ENCODE measurements around the gene JMJD8.
"Not testable (repeated sequence)": the region's sequence is repeated elsewhere in the genome, so short reads cannot be mapped to it uniquely, and the experiment has no call there.

The JMJD8 gene

DNA sequence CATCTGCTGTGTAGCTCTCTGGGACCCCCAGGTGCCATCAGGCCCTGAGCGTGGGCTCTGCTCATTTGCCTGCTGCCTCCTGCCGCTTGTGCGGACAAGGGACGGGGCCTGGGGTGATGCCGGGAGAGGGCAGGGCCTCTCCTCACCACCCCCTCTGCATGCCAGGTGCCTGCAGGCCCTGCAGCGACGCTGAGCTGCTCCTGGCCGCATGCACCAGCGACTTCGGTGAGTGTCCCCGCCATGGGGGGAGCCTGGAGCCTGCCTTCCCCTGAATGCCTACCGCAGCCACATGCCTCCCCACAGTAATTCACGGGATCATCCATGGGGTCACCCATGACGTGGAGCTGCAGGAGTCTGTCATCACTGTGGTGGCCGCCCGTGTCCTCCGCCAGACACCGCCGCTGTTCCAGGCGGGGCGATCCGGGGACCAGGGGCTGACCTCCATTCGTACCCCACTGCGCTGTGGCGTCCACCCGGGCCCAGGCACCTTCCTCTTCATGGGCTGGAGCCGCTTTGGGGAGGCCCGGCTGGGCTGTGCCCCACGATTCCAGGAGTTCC, 32.7 kb upstream of the JMJD8 start:
- Mint-ChIP-seq H3K27ac (no peak overlapping the region), H3K36me3 (peaks cover 15% of the 10 kb centered on the region), H3K4me1 (peaks cover 29% of the 10 kb centered on the region), H3K4me3 (peak overlapping the region; percentile 61), H3K9me3 (no peaks in the 10 kb centered on the region)
- DNase-seq (ENCODE audit: low spot score in 2 of 2) (no peak), ATAC-seq (no peak)

DNA sequence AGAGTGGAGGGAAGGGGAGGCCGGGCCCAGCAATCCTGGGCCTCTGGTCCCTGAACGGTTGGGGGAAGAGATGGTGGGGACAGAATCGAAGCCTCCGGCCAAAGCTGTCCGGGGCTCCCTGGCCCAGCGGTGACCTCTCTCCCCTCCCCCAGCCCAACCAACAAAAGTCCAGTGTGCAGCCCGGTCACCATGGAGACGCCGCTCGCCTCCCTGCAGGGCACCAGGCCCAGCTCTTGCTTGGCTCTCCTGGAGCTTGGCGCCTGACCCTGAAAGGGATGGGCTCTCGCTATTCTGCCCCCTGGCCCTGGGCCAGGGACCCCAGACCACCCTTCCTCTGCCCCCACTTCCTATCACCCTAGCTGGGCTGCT, 32.0 kb upstream of the JMJD8 start:
- ATAC-seq: no peak
- no peak overlapping the region for H3K27ac Mint-ChIP-seq
- peaks cover 27% of the 10 kb centered on the region for H3K4me1 Mint-ChIP-seq
- peaks cover 15% of the 10 kb centered on the region for H3K36me3 Mint-ChIP-seq
- H3K9me3 Mint-ChIP-seq: no peaks in the 10 kb centered on the region
- no peak for DNase-seq (ENCODE audit: low spot score in 2 of 2)
- peak overlapping the region; percentile 61 for H3K4me3 Mint-ChIP-seq

DNA sequence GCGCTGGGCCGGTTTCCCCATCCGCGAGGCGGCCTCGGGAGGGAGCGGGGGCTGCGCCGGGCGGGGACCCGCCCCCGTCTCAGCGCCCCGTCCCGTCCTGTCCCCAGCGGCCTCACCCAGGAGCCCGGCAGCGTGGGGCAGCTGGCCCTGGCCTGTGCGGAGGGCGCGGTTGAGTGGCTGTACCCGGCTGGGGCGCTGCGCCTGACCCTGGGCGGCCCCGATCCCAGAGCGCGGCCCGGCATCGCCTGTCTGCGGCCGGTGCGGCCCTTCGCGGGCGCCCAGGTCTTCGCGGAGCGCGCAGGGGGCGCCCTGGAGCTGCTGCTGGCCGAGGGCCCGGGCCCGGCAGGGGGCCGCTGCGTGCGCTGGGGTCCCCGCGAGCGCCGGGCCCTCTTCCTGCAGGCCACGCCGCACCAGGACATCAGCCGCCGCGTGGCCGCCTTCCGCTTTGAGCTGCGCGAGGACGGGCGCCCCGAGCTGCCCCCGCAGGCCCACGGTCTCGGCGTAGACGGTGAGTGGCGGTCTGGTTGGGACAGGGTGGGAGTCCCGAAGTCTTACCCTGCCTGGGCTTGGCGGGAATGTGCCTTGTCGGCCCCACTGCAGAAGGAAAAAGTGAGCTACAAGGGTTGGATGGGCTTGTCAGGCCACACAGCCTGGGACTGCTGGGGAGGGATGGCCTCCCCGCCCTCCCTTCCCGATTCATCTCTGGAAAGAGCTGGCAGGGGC, 31.5 kb upstream of the JMJD8 start:
- DNase-seq (ENCODE audit: low spot score in 2 of 2): peak in 1 of 2 donors; percentile 79
- H3K9me3 Mint-ChIP-seq: no peaks in the 10 kb centered on the region
- ATAC-seq: peak; percentile 24
- H3K4me1 Mint-ChIP-seq: peaks cover 27% of the 10 kb centered on the region
- peak overlapping the region; percentile 61 for H3K4me3 Mint-ChIP-seq
- H3K36me3 Mint-ChIP-seq: peaks cover 15% of the 10 kb centered on the region
- no peak overlapping the region for H3K27ac Mint-ChIP-seq

DNA sequence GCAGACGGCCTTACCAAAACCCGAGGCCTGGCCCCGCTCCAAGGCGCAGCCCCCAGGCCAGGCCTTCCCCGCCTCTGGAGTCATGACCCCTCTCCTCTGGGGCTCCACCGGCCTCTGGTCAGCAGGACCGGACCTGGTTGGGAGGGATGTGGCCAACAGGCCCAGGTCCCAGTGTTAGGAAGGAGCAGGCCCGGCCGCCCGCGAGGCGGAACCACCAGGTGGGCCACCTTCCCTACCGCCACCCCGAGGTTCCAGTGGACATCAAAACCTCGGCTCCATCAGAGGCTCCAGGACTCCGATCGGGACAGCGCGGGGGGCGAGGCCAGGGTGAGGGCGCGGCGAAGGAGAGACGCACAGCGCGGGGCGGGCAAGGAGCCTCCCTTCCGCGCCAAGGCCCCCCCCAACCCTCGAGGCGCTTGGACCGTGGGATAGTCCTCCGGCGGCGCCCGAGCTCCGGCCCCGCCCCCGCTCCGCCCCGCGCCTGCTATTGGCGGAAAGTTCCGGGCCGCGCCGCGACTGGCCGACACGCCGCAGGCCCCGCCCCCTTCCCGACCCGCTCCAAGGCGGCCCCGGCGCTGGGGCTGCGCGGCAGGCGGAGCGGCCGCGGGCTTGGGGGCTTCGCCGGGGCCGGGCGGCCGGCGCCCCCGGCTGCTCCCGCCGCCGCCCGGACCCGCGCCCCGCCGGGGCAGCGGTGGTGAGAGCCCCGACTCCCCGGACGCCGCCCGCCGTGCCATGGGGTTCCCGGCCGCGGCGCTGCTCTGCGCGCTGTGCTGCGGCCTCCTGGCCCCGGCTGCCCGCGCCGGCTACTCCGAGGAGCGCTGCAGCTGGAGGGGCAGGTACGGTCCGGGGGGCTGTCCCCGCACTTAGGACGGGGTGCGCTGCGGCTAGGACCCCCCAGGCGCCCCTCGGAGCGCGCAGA, 30.7 kb upstream of the JMJD8 start, which contains the start of gene METRN:
Gene METRN, plus strand, starts transcription at position 561 of the 919 bp plus-strand sequence. Its CDS starts 172 bp downstream, at position 733.
- peak; percentile 90 to 94 for DNase-seq (ENCODE audit: low spot score in 2 of 2)
- H3K4me3 Mint-ChIP-seq: peak within 1 kb of the TSS; percentile 61
- peaks cover 7% of the 10 kb centered on the region for H3K36me3 Mint-ChIP-seq
- H3K27ac Mint-ChIP-seq: no peak within 1 kb of the TSS
- ATAC-seq: peak; percentile 86
- peaks cover 20% of the 10 kb centered on the region for H3K4me1 Mint-ChIP-seq
- H3K9me3 Mint-ChIP-seq: no peaks in the 10 kb centered on the region

DNA sequence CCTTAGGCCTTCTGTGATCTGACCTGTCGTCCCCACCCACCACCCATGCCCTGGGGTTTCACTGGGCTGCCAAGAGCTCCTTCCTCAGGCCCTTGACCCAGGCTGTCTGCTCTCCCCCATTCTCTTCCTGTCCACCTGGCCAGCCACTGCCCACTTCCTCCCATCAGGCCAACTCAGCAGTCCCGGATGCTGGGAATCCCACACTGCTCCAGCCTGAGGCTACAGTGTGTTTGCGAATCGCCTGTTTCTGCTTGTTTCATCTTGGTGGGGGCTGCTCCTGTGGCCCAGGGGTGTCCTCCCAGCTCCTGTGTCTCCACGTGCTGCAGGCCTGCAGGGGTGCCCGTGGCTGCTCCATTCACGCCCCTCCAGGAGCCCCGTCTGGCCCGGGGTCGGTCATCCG, 29.9 kb upstream of the JMJD8 start:
- peaks cover 13% of the 10 kb centered on the region for H3K4me1 Mint-ChIP-seq
- peak overlapping the region; percentile 22 for H3K4me3 Mint-ChIP-seq
- peaks cover 5% of the 10 kb centered on the region for H3K36me3 Mint-ChIP-seq
- no peaks in the 10 kb centered on the region for H3K9me3 Mint-ChIP-seq
- no peak for DNase-seq (ENCODE audit: low spot score in 2 of 2)
- H3K27ac Mint-ChIP-seq: no peak overlapping the region
- ATAC-seq: no peak

DNA sequence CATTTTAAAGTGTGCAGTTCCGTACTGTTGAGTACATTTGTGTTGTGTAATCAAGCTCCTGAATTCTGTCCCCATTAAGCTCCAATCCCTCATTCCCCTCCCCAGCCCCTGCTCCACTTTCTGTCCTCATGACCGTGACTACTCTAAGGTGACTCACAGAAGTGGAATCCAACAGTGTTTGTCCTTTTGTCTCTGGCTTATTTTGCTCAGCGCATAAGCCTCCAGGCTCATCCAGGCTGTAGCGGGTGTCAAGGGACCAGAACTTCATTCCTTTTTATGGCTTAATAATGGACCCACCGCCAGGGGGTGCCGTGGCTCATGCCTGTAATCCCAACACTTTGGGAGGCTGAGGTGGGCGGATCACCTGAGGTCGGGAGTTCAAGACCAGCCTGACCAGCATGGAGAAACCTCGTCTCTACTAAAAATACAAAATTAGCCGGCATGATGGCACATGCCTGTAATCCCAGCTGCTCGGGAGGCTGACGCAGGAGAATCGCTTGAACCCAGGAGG, 28.7 kb upstream of the JMJD8 start:
- not testable (repeated sequence) for H3K4me3 Mint-ChIP-seq, H3K9me3 Mint-ChIP-seq, H3K27ac Mint-ChIP-seq, ATAC-seq, H3K36me3 Mint-ChIP-seq
- H3K4me1 Mint-ChIP-seq: peaks cover 11% of the 10 kb centered on the region
- DNase-seq (ENCODE audit: low spot score in 2 of 2): peak; percentile 43 to 79

DNA sequence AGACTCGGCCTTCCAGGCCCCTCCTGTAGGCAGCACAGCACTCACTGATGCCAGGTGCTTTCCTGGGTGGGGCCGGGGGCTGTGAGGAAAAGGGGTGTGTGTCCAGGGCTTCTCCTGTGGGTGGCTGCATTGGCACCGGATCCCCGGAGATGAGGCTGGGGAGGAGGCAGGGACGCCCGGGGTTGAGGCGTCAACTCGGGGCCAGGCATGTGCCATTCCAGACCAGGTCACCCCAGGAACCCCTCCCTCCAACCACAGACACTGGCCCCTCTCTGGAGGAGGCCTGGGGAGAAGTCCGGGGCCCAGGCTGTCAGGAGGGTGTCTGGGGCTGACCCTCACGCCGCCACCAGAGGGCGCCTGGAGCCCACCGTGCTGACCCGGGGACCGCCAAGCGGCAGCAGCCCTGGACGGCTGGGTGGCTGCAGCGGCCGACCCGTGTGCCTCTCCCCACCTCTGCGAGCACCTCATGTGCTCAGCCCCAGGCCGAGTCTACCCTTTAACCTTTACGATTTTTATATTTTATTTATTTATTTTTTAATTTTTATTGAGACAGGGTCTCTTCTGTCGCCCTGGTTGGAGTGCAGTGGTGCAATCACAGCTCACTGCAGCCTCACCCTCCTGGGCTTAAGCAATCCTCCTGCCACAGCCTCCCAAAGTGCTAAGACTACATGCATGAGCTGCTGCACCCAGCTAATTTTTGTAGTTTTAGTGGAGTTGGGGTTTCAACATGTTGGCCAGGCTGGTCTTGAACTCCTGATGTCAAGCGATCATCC, 27.6 kb upstream of the JMJD8 start:
- Mint-ChIP-seq H3K4me1 (peaks cover 11% of the 10 kb centered on the region), H3K27ac (no peak overlapping the region), H3K9me3 (no peaks in the 10 kb centered on the region), H3K36me3 (peaks cover 4% of the 10 kb centered on the region), H3K4me3 (no peak overlapping the region)
- DNase-seq (ENCODE audit: low spot score in 2 of 2): peak; percentile 89 to 91
- peak; percentile 70 for ATAC-seq

DNA sequence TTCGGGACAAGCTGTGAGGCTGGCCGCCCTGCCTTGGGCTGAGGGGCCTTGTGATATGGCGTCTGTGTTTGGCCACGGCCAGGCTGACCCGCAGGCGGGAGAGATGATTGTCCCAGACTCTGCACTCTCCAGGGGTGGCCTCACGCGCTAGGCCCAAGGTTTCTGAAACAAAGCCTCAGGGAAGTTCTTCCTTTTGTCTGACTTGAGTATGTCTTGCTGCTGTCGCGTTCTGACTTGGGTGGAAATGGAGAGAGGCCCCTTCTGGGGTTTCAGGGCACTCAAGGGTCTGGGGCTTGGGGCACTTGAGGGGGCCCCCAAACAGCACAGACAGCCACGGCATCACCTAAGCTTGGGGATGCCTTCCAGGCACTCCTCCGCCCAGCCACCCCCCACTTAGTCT, 26.9 kb upstream of the JMJD8 start:
- Mint-ChIP-seq H3K4me1 (peaks cover 6% of the 10 kb centered on the region), H3K4me3 (no peak overlapping the region), H3K36me3 (no peaks in the 10 kb centered on the region), H3K9me3 (no peaks in the 10 kb centered on the region), H3K27ac (no peak overlapping the region)
- no peak for DNase-seq (ENCODE audit: low spot score in 2 of 2)
- no peak for ATAC-seq

DNA sequence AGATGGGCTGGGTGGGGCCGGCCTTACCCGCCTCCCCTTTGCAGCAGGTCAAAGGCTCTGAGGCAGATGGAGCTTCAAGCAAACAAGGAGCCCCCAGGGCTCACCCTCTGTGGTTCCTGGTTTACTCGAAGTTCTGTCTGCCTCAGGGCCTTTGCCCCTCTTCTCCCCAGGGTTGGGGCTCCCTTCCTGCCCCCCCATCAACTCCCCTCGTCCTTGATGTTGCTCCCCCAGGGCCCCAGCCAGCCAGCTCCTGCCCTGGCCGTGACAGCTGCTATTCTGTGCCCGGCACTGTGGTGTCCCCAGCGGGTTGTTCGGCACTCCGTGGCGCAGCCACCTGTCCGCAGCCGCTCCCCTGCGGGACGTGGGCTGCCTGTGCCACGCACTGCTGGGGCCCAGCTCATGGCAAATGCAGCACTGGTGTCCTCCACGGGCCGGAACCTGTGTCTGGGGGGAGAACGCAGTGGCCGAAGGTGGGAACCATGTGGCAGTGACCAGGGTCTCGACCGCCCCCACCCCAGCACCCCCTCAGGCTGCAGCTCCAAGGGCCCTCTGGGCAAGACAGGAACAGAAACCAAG, 26.5 kb upstream of the JMJD8 start:
- H3K9me3 Mint-ChIP-seq: no peaks in the 10 kb centered on the region
- H3K4me1 Mint-ChIP-seq: peaks cover 5% of the 10 kb centered on the region
- no peak overlapping the region for H3K27ac Mint-ChIP-seq
- H3K36me3 Mint-ChIP-seq: no peaks in the 10 kb centered on the region
- no peak overlapping the region for H3K4me3 Mint-ChIP-seq
- ATAC-seq: no peak
- no peak for DNase-seq (ENCODE audit: low spot score in 2 of 2)

DNA sequence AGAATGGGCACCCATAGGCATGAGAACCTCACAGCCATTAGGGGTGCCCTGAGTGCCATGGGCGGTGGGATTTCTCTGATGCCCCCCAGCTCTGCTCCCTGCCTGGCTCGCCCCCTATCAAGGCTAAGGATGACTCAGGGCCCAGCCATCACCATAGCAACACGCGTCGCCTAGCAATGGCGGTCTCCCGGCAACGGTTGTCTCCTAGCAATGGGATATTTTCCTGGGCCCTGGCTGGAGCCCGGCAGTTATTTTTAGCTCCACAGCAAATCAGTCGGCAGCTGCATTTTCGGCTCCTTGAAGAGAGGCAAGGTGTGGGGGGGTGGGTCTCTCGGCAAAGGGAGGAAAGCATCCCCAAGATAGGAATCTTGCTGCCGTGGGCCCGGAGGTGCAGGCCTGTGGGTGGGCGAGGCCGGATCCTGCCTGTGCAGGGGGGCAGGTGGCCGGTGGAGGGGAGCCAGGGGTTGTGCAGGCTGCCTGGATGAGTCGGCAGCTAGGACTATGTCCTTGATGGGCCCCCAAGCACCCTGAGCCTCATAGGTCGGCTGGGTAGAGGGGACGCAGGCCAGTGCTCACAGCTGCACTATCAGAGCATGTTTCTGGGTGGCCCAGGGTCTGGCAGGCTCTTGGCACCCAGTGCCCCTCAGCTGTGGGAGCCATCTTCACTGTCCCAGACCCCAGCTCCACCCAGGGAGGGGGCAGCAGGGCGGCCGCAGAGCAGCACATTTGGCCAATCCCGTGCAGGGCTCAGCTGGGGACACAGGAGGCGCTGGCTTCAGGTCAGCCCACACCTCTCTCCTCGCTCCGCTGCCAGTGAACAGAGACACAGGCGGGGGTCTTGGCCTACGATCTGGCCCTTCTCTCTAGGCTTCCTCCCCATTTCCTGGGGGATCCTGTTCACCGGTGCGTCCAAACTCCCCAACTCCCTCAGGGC, 25.7 kb upstream of the JMJD8 start:
- no peaks in the 10 kb centered on the region for H3K36me3 Mint-ChIP-seq
- no peak overlapping the region for H3K4me3 Mint-ChIP-seq
- no peaks in the 10 kb centered on the region for H3K9me3 Mint-ChIP-seq
- DNase-seq (ENCODE audit: low spot score in 2 of 2): no peak
- H3K4me1 Mint-ChIP-seq: peaks cover 5% of the 10 kb centered on the region
- no peak overlapping the region for H3K27ac Mint-ChIP-seq
- ATAC-seq: no peak

DNA sequence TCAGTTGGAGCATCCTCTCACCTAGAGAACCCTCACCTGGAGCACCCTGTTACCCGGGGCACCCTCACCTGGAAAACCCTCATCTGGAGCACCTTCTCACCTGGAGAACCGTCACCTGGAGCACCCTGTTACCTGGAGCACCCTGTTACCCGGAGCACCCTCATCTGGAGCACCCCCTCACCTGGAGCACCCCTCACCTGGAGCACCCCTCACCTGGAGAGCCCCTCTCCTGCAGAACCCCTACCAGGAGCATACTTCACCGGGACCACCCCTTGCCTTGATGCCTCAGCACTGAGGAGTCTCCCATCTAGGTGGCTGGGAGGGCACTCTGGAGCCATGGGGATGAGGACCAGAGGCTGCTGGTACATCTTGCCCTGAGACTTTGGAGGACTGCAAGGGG, 24.8 kb upstream of the JMJD8 start:
- no peak for ATAC-seq
- H3K27ac Mint-ChIP-seq: no peak overlapping the region
- DNase-seq (ENCODE audit: low spot score in 2 of 2): no peak
- no peak overlapping the region for H3K4me3 Mint-ChIP-seq
- no peaks in the 10 kb centered on the region for H3K36me3 Mint-ChIP-seq
- H3K9me3 Mint-ChIP-seq: no peaks in the 10 kb centered on the region
- peaks cover 5% of the 10 kb centered on the region for H3K4me1 Mint-ChIP-seq

DNA sequence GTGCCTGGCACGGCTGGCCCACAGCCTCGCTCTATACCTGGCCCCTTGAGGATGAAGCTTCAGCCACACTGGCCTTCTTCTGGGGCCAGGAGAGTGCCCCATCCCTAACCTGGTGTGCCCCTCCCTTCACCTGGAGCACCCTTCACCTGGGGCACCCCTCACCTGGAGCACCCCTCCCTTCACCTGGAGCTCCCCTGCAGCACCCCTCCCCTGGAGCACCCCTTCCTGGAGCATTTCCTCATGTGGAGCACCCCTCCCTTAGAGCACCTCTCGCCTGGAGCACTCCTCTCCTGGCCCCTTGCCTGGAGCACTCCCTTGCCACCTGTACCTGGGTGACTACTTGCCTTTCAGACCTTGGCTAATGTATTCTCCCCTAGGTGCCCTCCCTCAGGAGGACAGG, 23.9 kb upstream of the JMJD8 start:
- ATAC-seq (no peak), DNase-seq (ENCODE audit: low spot score in 2 of 2) (no peak)
- Mint-ChIP-seq H3K27ac (no peak overlapping the region), H3K4me3 (no peak overlapping the region), H3K36me3 (no peaks in the 10 kb centered on the region), H3K9me3 (no peaks in the 10 kb centered on the region), H3K4me1 (peaks cover 5% of the 10 kb centered on the region)

DNA sequence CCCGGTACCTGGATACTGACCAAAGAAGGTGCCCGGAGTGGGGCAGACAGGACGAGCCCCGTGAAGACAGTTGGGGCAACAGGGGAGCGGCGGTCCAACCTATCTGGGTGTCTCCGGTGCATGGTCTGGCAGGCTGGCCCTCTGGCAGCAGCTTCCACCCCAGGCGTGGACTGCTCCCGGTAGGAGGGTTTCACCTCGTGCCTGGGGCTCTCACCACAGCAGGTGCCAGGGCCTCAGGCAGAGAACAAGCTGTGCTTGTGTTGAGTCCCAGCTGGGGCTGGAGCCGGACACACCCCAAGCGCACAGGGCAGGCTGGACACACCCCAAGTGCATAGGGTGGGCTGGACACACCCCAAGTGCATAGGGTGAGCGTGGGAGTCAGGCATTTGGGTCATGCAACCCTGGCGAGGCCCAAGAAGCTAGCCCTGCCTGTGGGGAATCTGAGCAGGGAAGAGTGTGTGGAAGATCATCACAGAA, 23.0 kb upstream of the JMJD8 start:
- Mint-ChIP-seq H3K27ac (no peak overlapping the region), H3K4me1 (no peaks in the 10 kb centered on the region), H3K9me3 (no peaks in the 10 kb centered on the region), H3K4me3 (no peak overlapping the region), H3K36me3 (no peaks in the 10 kb centered on the region)
- ATAC-seq (no peak), DNase-seq (ENCODE audit: low spot score in 2 of 2) (no peak)

Data from stimulated activated effector memory CD8-positive, alpha-beta T cell treated with anti-CD3 and anti-CD28 coated beads, Interleukin-12 subunit alpha, Interleukin-12 subunit beta, amount 100 ng/mL, for 72 hours (primary cell).